ENCODE data around the gene PPHLN1.

Gene PPHLN1, protein sequence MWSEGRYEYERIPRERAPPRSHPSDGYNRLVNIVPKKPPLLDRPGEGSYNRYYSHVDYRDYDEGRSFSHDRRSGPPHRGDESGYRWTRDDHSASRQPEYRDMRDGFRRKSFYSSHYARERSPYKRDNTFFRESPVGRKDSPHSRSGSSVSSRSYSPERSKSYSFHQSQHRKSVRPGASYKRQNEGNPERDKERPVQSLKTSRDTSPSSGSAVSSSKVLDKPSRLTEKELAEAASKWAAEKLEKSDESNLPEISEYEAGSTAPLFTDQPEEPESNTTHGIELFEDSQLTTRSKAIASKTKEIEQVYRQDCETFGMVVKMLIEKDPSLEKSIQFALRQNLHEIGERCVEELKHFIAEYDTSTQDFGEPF

GRCh38 chr12:42325653-42326474 lies at the start of gene PPHLN1, which contains the start of gene ZCRB1:
Gene PPHLN1, plus strand, starts transcription at chr12:42326167. Its CDS starts 9,736 bp downstream, at chr12:42335903.
Gene ZCRB1, minus strand, starts transcription at chr12:42326094. Its CDS starts 1,992 bp downstream, at chr12:42324102.
- H3K4me3 ChIP-seq (ENCODE audit: low read depth, low read length), result peak within 1 kb of the TSS; percentile 73
- peak; percentile 76 for DNase-seq (ENCODE audit: low read depth)

DNA sequence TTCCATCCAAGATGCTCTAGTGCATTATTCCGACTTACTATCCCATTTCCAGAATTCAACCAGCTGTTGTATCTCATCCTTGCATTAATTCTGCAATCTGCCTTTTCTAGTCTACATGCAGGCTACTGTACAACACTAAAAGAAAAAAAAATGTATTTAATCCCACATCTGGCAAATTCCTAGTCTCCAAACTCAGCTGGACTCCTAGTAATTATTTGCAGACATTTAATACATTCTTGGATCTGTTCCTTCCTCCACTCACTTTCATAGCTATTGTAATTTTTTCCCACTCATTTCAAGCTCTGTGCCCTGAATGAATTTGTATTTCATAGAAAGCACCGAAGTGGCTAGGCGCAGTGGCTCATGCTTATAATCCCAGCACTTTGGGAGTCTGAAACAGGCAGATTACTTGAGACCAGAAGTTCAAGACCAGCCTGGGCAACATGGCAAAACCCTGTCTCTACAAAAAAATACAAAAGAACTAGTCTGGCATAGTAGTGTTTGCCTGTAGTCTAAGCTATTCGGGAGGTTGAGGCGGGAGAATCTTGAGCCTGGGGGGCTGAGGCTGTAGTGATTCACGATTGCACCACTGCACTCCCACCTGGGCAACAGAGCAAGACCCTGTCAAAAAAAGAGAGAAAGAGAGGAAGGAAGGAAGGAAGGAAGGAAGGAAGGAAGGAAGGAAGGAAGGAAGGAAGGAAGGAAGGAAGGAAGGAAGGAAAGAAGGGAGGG lies 48.4 kb upstream of the PPHLN1 start:
- DNase-seq (ENCODE audit: low read depth), result no peak
- TF ChIP-seq, protein P1, sequence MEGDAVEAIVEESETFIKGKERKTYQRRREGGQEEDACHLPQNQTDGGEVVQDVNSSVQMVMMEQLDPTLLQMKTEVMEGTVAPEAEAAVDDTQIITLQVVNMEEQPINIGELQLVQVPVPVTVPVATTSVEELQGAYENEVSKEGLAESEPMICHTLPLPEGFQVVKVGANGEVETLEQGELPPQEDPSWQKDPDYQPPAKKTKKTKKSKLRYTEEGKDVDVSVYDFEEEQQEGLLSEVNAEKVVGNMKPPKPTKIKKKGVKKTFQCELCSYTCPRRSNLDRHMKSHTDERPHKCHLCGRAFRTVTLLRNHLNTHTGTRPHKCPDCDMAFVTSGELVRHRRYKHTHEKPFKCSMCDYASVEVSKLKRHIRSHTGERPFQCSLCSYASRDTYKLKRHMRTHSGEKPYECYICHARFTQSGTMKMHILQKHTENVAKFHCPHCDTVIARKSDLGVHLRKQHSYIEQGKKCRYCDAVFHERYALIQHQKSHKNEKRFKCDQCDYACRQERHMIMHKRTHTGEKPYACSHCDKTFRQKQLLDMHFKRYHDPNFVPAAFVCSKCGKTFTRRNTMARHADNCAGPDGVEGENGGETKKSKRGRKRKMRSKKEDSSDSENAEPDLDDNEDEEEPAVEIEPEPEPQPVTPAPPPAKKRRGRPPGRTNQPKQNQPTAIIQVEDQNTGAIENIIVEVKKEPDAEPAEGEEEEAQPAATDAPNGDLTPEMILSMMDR (conservative IDR thresholded peaks at IDR 0.05; ENCODE audit: low read depth, low read length), result no peak
- no peak overlapping the region for H3K4me3 ChIP-seq (ENCODE audit: low read depth, low read length)

More at GRCh38 chr12:42325653-42326474, at the start of gene PPHLN1, which contains the start of gene ZCRB1:
- TF ChIP-seq, protein P1 (conservative IDR thresholded peaks at IDR 0.05; ENCODE audit: low read depth, low read length), result no peak

DNA sequence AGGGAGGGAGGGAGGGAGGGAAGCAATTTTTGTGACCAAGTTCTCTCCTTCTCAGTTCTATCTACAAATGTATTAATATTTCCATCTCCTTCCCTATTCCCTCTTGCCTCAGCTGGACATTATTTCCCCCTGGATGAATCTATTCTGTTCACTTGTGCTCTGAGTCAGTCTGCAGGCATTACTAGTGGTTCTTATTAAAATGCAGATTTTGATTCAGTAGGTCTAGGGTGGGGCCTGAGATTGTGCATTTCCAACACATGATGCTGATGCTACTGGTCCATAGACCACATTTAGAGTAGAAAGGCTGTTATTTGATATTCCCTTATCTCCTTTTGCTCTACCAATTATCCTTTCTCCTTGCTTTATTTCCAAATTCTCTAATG lies 47.8 kb upstream of the PPHLN1 start:
- TF ChIP-seq, protein P1 (conservative IDR thresholded peaks at IDR 0.05; ENCODE audit: low read depth, low read length), result no peak
- H3K4me3 ChIP-seq (ENCODE audit: low read depth, low read length), result no peak overlapping the region
- DNase-seq (ENCODE audit: low read depth), result no peak

DNA sequence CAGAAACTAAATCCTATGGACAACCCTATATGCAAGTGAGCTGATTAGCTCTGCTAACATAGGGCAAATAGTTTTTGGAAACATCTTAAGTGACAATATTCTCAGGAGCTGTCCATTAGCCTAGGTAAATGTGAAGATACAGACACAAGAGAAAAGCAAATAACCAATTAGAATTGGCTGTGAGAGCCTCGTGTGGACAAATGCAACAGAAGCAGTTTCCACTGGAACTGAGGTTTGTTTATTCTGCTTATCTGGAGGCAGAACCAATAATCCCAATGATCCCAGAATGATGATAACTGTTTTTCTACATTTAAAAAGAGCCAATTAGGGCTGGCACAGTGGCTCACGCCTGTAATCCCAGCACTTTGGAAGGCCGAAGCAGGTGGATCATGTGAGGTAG lies 44.7 kb upstream of the PPHLN1 start:
- H3K4me3 ChIP-seq (ENCODE audit: low read depth, low read length), result no peak overlapping the region
- no peak for DNase-seq (ENCODE audit: low read depth)
- TF ChIP-seq, protein P1 (conservative IDR thresholded peaks at IDR 0.05; ENCODE audit: low read depth, low read length), result no peak

GRCh38 chr12:42281844-42282243 lies 44.1 kb upstream of the PPHLN1 start:
- no peak for DNase-seq (ENCODE audit: low read depth)
- no peak overlapping the region for H3K4me3 ChIP-seq (ENCODE audit: low read depth, low read length)
- TF ChIP-seq, protein P1 (conservative IDR thresholded peaks at IDR 0.05; ENCODE audit: low read depth, low read length), result no peak

DNA sequence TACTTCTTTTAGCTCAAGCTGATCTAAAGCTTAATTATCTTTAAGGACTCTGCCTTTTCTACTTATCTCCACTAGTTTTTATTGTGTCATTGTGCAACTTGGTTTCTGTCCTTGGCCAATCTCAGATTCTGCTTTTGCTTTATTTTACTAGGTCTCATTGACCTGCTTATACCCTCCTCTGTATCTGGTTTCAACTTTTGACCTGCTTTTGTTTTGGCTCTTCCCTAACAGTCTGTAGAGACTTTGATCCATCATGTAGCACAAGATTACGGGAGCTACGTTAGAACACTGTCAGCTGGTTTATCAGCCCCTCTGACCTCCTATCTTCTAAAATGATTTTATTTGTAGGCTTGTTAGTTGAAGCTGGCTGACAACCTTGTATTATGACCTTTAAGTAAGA lies 43.7 kb upstream of the PPHLN1 start:
- TF ChIP-seq, protein P1 (conservative IDR thresholded peaks at IDR 0.05; ENCODE audit: low read depth, low read length), result no peak
- H3K4me3 ChIP-seq (ENCODE audit: low read depth, low read length), result no peak overlapping the region
- DNase-seq (ENCODE audit: low read depth), result no peak

All from choroid plexus epithelial cell (primary cell).